ENCODE data around the gene BCAN.

GRCh38 chr1:156644146-156644545 lies 2.2 kb downstream of the BCAN start:
- TF ChIP-seq CTCF (IDR thresholded peaks at IDR 0.05): no peak
- no peak for TF ChIP-seq POLR2A (IDR thresholded peaks at IDR 0.05)
- TF ChIP-seq POLR2AphosphoS5 (IDR thresholded peaks at IDR 0.05; ENCODE audit: insufficient read depth in 1 of 2, low read depth in 1 of 2): no peak
